Measurements from ENCODE around the gene ASXL3. TPM values are rescaled to one million over a fixed set of nuclear protein-coding genes. Genes with fewer than 3 reads are reported as not detected.

The ASXL3 gene
- polyA plus RNA-seq, 3 donors = not detected

GRCh38 chr18:33755931-33756560, 178.0 kb downstream of the ASXL3 start:
- Histone ChIP-seq H3K27me3 (ENCODE audit: control insufficient read depth in 2 of 2, insufficient read depth in 2 of 2, low read length in 2 of 2) (no peaks in the 10 kb centered on the region), H3K4me1 (ENCODE audit: control insufficient read depth in 1 of 2, insufficient read depth in 2 of 2, low read length in 2 of 2) (no peaks in the 10 kb centered on the region), H3K9me3 (replicated peaks in 1 of 2; ENCODE audit: control insufficient read depth in 1 of 2, insufficient read depth in 1 of 2, low read length in 2 of 2) (no peaks in the 10 kb centered on the region), H3K79me2 (ENCODE audit: insufficient read depth, low read length) (no peaks in the 10 kb centered on the region), H4K20me1 (ENCODE audit: insufficient read depth, low read length) (no peaks in the 10 kb centered on the region), H3K9ac (ENCODE audit: insufficient read depth, low read length, poor library complexity, severe bottlenecking) (no peak overlapping the region), H3K36me3 (replicated peaks in 1 of 2; ENCODE audit: control insufficient read depth in 1 of 2, insufficient read depth in 2 of 2, low read length in 2 of 2) (no peaks in the 10 kb centered on the region), H2AFZ (ENCODE audit: insufficient read depth, low read depth, low read length, poor library complexity, severe bottlenecking) (no peak overlapping the region), H3K4me3 (replicated peaks in 1 of 3; ENCODE audit: low read depth in 2 of 3, low read length in 3 of 3) (no peak overlapping the region), H3K27ac (ENCODE audit: low read depth in 1 of 2, low read length in 2 of 2) (no peak overlapping the region), H3K4me2 (replicated peaks; ENCODE audit: extremely low read depth, low read length, poor library complexity, severe bottlenecking) (no peak overlapping the region)
- intact Hi-C loops (cut with micrococcal nuclease) = no loop called here
- Mint-ChIP-seq H3K27ac (no peak overlapping the region), H3K4me1 (no peaks in the 10 kb centered on the region), H3K36me3 (no peaks in the 10 kb centered on the region), H3K9me3 (no peaks in the 10 kb centered on the region), H3K4me3 (no peak overlapping the region), H3K27me3 (ENCODE audit: low read depth in 3 of 3) (no peaks in the 10 kb centered on the region)
- DNase-seq = peak in 1 of 3 donors; percentile 6
- TF ChIP-seq CTCF (IDR thresholded peaks at IDR 0.05) = no peak
- WGBS (ENCODE audit: insufficient coverage) = 93% methylated on average over 3 of the region's 6 CpGs

- intact Hi-C loops (cut with micrococcal nuclease) = no loop called here
- Histone ChIP-seq H3K36me3 (replicated peaks in 1 of 2; ENCODE audit: control insufficient read depth in 1 of 2, insufficient read depth in 2 of 2, low read length in 2 of 2) (no peaks in the 10 kb centered on the region), H3K4me2 (replicated peaks; ENCODE audit: extremely low read depth, low read length, poor library complexity, severe bottlenecking) (no peak overlapping the region), H3K4me1 (ENCODE audit: control insufficient read depth in 1 of 2, insufficient read depth in 2 of 2, low read length in 2 of 2) (no peaks in the 10 kb centered on the region), H3K79me2 (ENCODE audit: insufficient read depth, low read length) (no peaks in the 10 kb centered on the region), H2AFZ (ENCODE audit: insufficient read depth, low read depth, low read length, poor library complexity, severe bottlenecking) (no peak overlapping the region), H3K27me3 (ENCODE audit: control insufficient read depth in 2 of 2, insufficient read depth in 2 of 2, low read length in 2 of 2) (no peaks in the 10 kb centered on the region), H3K9me3 (replicated peaks in 1 of 2; ENCODE audit: control insufficient read depth in 1 of 2, insufficient read depth in 1 of 2, low read length in 2 of 2) (no peaks in the 10 kb centered on the region), H4K20me1 (ENCODE audit: insufficient read depth, low read length) (no peaks in the 10 kb centered on the region), H3K9ac (ENCODE audit: insufficient read depth, low read length, poor library complexity, severe bottlenecking) (no peak overlapping the region), H3K27ac (ENCODE audit: low read depth in 1 of 2, low read length in 2 of 2) (no peak overlapping the region), H3K4me3 (replicated peaks in 1 of 3; ENCODE audit: low read depth in 2 of 3, low read length in 3 of 3) (no peak overlapping the region)
- no peak for TF ChIP-seq CTCF (IDR thresholded peaks at IDR 0.05)
- Mint-ChIP-seq H3K9me3 (no peaks in the 10 kb centered on the region), H3K4me3 (no peak overlapping the region), H3K27ac (no peak overlapping the region), H3K27me3 (ENCODE audit: low read depth in 3 of 3) (no peaks in the 10 kb centered on the region), H3K36me3 (no peaks in the 10 kb centered on the region), H3K4me1 (no peaks in the 10 kb centered on the region)
- no peak for DNase-seq
- no CpG with 5 or more reads among the region's 1 CpG for WGBS (ENCODE audit: insufficient coverage)
These were observed 179.0 kb downstream of the ASXL3 start for GRCh38 chr18:33757037-33757436.
